CD4-positive, alpha-beta T cell (primary cell): ENCODE data around the gene DSTN. TPM values are rescaled to one million over a fixed set of nuclear protein-coding genes. Genes with fewer than 3 reads are reported as not detected.
A peak's percentile ranks its signal among the peaks of the same experiment; 100 is the strongest.

Experiments
- ATAC-seq: fragments of 200-7000 bp; cut with Tn5 transposase; one replicate; pipeline ENCODE4 v1.10.0; 2022; ENCODE audit warnings: mild to moderate bottlenecking; ENCODE audit not compliant: poor library complexity
- CTCF ChIA-PET: fragments of 350-600 bp; sonication (Branson Sonifier 250); formaldehyde crosslinking; loops from one replicate; lab custom pipeline; 2021; ENCODE audit warnings: antibody characterized with exemption, inconsistent platforms; lab: Charles Lee
- POLR2A ChIA-PET: fragments of 350-600 bp; sonication (Branson Sonifier 250); formaldehyde crosslinking; loops from one replicate; lab custom pipeline; 2021; ENCODE audit warnings: antibody characterized with exemption, inconsistent platforms; lab: Charles Lee
- DNase-seq, 14 experiments: peaks; one replicate each; pipeline ENCODE4 v3.0.0-alpha.2; 2013 to 2020; ENCODE audit warnings: mixed read lengths in 2 of 14
- H3K27ac ChIP-seq, 2 donors: one replicate each; pipeline versions ENCODE4 v1.5.1 to v1.7.0; 2013; ENCODE audit warnings: low read length in 2 of 2, low read depth in 1 of 2, mild to moderate bottlenecking in 1 of 2
- H3K27me3 ChIP-seq, 2 experiments: 1 replicate in 1 of 2; 2 replicates in 1 of 2; pipeline versions ENCODE4 v1.6.1 to v1.7.0; 2013; ENCODE audit warnings: low read length in 2 of 2, control low read depth in 1 of 2, mild to moderate bottlenecking in 1 of 2, moderate library complexity in 1 of 2; ENCODE audit not compliant: insufficient read depth in 2 of 2, control insufficient read depth in 1 of 2
- H3K36me3 ChIP-seq: one replicate; pipeline ENCODE4 v1.6.1; 2013; ENCODE audit warnings: low read length, control low read depth; ENCODE audit not compliant: insufficient read depth
- H3K4me1 ChIP-seq: one replicate; pipeline ENCODE4 v1.6.1; 2013; ENCODE audit warnings: low read length, control low read depth; ENCODE audit not compliant: insufficient read depth
- H3K4me3 ChIP-seq: one replicate; pipeline ENCODE4 v1.5.1; 2013; ENCODE audit warnings: mild to moderate bottlenecking, low read length, moderate library complexity
- H3K9me3 ChIP-seq, 2 experiments: 1 replicate in 1 of 2; 2 replicates in 1 of 2; pipeline versions ENCODE4 v1.6.1 to v1.7.0; 2013; ENCODE audit warnings: low read length in 2 of 2, mild to moderate bottlenecking in 2 of 2, control low read depth in 1 of 2, moderate library complexity in 1 of 2; ENCODE audit not compliant: control insufficient read depth in 1 of 2, insufficient read depth in 1 of 2
- H3K27ac Mint-ChIP-seq: one replicate; pipeline ENCODE4 v1.8.0; 2020; ENCODE audit warnings: mixed read lengths
- H3K27me3 Mint-ChIP-seq: one replicate; pipeline ENCODE4 v1.8.0; 2021; ENCODE audit warnings: mixed read lengths
- H3K36me3 Mint-ChIP-seq: one replicate; pipeline ENCODE4 v1.8.0; 2021; ENCODE audit warnings: low read depth, mixed read lengths
- H3K4me1 Mint-ChIP-seq: one replicate; pipeline ENCODE4 v1.8.0; 2021; ENCODE audit warnings: low read depth, mixed read lengths
- H3K4me3 Mint-ChIP-seq: one replicate; pipeline ENCODE4 v1.8.0; 2020; ENCODE audit warnings: mild to moderate bottlenecking, mixed read lengths
- H3K9me3 Mint-ChIP-seq: one replicate; pipeline ENCODE4 v1.8.0; 2020; ENCODE audit warnings: mixed read lengths
- CTCF ChIP-seq: fragments of 200-600 bp; IDR thresholded peaks from one replicate; pipeline ENCODE4 v1.8.0; 2022; ENCODE audit warnings: antibody characterized with exemption, mild to moderate bottlenecking
- intact Hi-C, 2 experiments: fragments of 100-400 bp; cut with DNase I in 1 of 2; cut with micrococcal nuclease in 1 of 2; formaldehyde crosslinking; loops; one replicate each; pipeline versions ENCODE4 v1.15.1 to v1.9.0; 2023 to 2025; cut with DNase I, micrococcal nuclease
- polyA plus RNA-seq, 2 donors: library from polyadenylated mRNA; unstranded; fragments of 120-200 nt; gene quantifications; one replicate each; pipeline ENCODE4 v1.2.1, GENCODE V29; 2013
- total RNA-seq, 174 experiments: library from RNA in 2 of 174; stranded (reverse) in 2 of 174; gene quantifications; one replicate each; pipeline ENCODE4 v1.2.3 and lab custom pipeline; 2021 to 2026

Gene DSTN
- total RNA-seq, result 10 to 100 TPM; 36.0 to 38.9 TPM
- 95.9 TPM for polyA plus RNA-seq (2013, experiment 1 of 2)
- polyA plus RNA-seq (2013, experiment 2 of 2), result 78.5 TPM
- total RNA-seq (lab: John Stamatoyannopoulos, UW), result 16.4 to 90.6 (median 54.8) reads per million in 172 experiments

GRCh38 chr20:17569616-17570346, at the start of gene DSTN:
Gene DSTN, plus strand, starts transcription at chr20:17570075. Its CDS starts 134 bp downstream, at chr20:17570209.
- no peaks in the 10 kb centered on the region for H3K27me3 Mint-ChIP-seq
- no peak for TF ChIP-seq CTCF
- ATAC-seq (peak; percentile 87), DNase-seq (peak; percentile 75 to 95 (median 82))
- POLR2A ChIA-PET, result interaction anchor here (0.8 to 3.3 kb wide), 14 partner anchors 25 to 937 kb away, joined by 3 to 42 read pairs (median 6); partner anchors contain the start of genes BFSP1, DZANK1, MGME1 and POLR3F
- CTCF ChIA-PET, result interaction anchor here (0.7 to 2.1 kb wide), 5 partner anchors 14 to 113 kb away, joined by 3 to 15 read pairs (median 4); partner anchors contain the start of genes BFSP1 and RRBP1
- H3K9me3 ChIP-seq, result peaks cover 0 to 5% of the 10 kb centered on the region in 2 experiments
- H3K9me3 Mint-ChIP-seq, result peaks cover 3% of the 10 kb centered on the region
- peak within 1 kb of the TSS; percentile 85 for H3K4me3 ChIP-seq
- H3K4me3 Mint-ChIP-seq, result peak within 1 kb of the TSS; percentile 96
- intact Hi-C loops, result loop anchor here (1.0 to 10.0 kb wide), 7 partner anchors 41 to 1225 kb away; partner anchors contain the start of genes KAT14 (in 1 of the 2), PET117 (in 1 of the 2) and ZNF133 (in 1 of the 2)
- peaks cover 30% of the 10 kb centered on the region for H3K36me3 Mint-ChIP-seq
- H3K36me3 ChIP-seq, result no peaks in the 10 kb centered on the region
- H3K27ac Mint-ChIP-seq, result peak within 1 kb of the TSS; percentile 72
- peaks cover 34% of the 10 kb centered on the region for H3K4me1 Mint-ChIP-seq
- H3K27me3 ChIP-seq, result no peaks in the 10 kb centered on the region
- H3K4me1 ChIP-seq, result peaks cover 17% of the 10 kb centered on the region
- peak within 1 kb of the TSS; percentile 53 to 55 for H3K27ac ChIP-seq

- ATAC-seq, result no peak
- H3K9me3 Mint-ChIP-seq, result no peaks in the 10 kb centered on the region
- ChIA-PET CTCF (no interaction called here), POLR2A (no interaction called here)
- no peaks in the 10 kb centered on the region for H3K36me3 ChIP-seq
- no peaks in the 10 kb centered on the region for H3K36me3 Mint-ChIP-seq
- no peak overlapping the region for H3K4me3 ChIP-seq
- no peaks in the 10 kb centered on the region for H3K4me1 ChIP-seq
- no peak overlapping the region for H3K4me3 Mint-ChIP-seq
- H3K9me3 ChIP-seq, result no peaks in the 10 kb centered on the region
- no peak overlapping the region for H3K27ac Mint-ChIP-seq
- DNase-seq, result no peak
- H3K4me1 Mint-ChIP-seq, result no peaks in the 10 kb centered on the region
- H3K27me3 ChIP-seq, result no peaks in the 10 kb centered on the region
- H3K27me3 Mint-ChIP-seq, result no peaks in the 10 kb centered on the region
- intact Hi-C loops, result no loop called here
- H3K27ac ChIP-seq, result no peak overlapping the region
- no peak for TF ChIP-seq CTCF
These were observed 49.3 kb upstream of the DSTN start for GRCh38 chr20:17520583-17520982.

GRCh38 chr20:17522528-17522927, 47.3 kb upstream of the DSTN start:
- Histone ChIP-seq H3K4me3 (no peak overlapping the region), H3K9me3 (no peaks in the 10 kb centered on the region), H3K4me1 (no peaks in the 10 kb centered on the region), H3K36me3 (no peaks in the 10 kb centered on the region), H3K27me3 (no peaks in the 10 kb centered on the region), H3K27ac (no peak overlapping the region)
- Mint-ChIP-seq H3K9me3 (no peaks in the 10 kb centered on the region), H3K27me3 (no peaks in the 10 kb centered on the region), H3K36me3 (no peaks in the 10 kb centered on the region), H3K27ac (no peak overlapping the region), H3K4me1 (no peaks in the 10 kb centered on the region), H3K4me3 (no peak overlapping the region)
- intact Hi-C loops, result no loop called here
- no peak for DNase-seq
- no peak for TF ChIP-seq CTCF
- ChIA-PET POLR2A (no interaction called here), CTCF (no interaction called here)
- ATAC-seq, result no peak
